ENCODE data around the gene AKT3.

- TF ChIP-seq CTCF (conservative IDR thresholded peaks at IDR 0.05; ENCODE audit: low read depth in 2 of 2) (no peak), POLR2AphosphoS5 (IDR thresholded peaks at IDR 0.05; ENCODE audit: low read depth) (no peak), CREB1 (CRISPR knock-in tag; IDR thresholded peaks at IDR 0.05; ENCODE audit: low read depth) (no peak), EZH2phosphoT487 (IDR thresholded peaks at IDR 0.05; ENCODE audit: unreplicated experiment) (no peak), ZNF114 (CRISPR knock-in tag; IDR thresholded peaks at IDR 0.05) (no peak), ZNF462 (CRISPR knock-in tag; IDR thresholded peaks at IDR 0.05) (no peak), EZH2 (IDR thresholded peaks at IDR 0.05; ENCODE audit: low read depth, unreplicated experiment) (no peak)
Observed at GRCh38 chr1:243723458-243724043, 126.5 kb downstream of the AKT3 start.

All from GM23338 (cell line).